Measurements from ENCODE around the gene PITRM1.

PITRM1 gene

DNA sequence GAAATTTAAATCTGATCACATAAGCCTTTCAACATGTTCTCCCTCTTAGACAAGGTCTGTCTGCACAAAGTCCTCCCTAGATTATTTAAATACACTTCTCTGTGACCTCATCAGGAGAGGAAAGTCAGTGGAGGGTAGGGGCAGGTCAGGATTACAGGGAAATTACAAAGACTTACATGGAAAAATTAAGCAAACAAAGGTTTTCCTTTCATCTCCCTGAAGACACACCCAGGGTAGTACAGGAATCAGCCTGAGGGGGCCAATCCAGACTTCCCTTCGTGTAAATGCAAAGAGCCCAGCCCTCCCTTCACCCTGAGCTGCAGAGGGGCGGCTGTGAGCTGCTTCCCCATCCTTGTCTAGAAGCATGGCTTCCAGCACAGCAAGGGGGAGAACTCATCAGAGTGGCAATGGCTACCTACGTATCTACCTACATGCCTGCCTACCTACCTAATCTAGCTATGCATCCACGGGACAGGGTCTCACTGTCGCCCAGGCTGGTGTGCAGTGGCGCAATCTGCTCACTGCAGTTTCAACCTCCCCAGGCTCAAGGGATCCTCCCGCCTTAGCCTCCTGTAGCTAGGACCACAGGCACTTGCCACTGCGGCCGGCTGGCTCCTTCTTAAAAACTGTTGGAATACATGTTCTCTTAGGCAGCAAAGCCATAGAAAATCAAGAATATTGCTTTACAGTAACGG, 33.2 kb downstream of the PITRM1 start:
- DNase-seq: no peak

DNA sequence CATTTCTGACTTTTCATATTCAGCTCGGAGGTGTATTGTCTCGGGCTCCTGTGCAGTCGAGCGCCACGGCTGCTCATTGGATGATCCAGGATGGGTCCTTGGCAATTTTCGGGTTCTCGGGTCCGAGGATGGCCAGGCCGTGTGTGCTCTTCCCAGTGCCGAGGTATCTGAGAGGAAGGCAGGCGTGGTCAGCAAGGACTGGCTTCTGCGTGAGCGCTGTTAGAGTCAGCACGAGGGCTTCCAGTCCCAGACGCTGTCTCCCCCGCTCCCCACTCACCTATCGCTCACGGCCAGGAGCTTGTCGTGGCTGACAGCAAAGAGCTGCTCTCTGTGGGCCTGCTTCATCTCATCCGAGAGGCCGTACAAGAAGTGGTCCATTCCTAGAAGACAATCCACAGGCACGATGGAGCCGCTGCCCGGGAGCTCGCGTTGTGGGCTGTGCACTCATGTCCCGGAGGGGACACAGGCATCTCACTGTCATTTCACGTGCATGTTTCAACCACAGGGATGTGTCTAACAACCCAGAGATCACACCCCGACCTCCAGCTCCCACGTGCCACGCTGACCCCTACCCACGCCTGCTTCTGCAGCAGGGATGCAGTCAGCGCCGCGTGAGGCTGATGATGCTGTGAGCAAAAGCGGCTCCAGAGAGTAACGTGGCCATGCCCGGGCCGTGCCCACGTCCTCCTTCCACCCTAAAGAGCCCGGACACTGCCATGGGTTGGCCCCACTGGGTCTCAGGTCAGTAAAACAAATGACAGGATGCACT, 34.4 kb downstream of the PITRM1 start:
- DNase-seq: no peak

DNA sequence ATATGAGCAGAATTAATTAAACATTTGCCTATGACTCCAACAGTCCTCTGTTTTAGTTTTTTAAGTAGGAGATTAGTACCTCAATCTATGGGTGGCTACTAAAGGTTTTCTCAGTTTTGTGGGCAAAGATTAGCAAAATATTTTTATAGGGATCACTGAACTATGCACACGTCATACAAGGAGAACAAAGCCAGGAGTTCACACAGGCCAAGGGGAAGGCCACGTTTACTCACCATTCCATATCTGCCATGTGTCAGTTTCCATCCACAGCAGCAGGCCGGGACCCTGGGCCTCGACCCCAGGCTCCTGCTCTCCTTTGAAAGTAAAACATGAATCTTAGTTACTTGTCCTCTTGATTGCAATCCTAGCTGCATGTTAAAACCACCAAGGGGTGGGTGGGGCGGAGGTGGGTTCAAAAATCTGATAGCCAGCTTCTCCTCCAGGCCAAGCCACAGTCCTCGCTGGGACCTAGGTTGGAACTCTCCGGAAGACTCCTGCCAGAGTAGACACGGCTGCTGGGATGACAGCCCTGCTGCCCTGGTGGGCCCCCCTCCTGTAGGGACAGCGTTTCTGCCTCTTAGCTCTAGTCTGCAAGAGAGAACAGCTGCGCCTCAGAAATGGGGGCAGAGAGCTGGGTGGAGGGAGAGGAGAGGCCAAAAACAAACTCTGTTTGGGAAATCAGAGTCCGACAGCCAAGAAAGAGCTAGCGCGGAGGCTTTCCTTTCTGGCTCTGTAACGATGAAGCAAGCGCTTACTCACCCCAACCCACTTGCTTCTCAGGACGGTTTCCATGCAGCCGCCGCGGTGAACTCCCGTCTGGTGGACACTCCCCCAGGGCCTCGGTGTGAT, 35.6 kb downstream of the PITRM1 start:
- no peak for DNase-seq

DNA sequence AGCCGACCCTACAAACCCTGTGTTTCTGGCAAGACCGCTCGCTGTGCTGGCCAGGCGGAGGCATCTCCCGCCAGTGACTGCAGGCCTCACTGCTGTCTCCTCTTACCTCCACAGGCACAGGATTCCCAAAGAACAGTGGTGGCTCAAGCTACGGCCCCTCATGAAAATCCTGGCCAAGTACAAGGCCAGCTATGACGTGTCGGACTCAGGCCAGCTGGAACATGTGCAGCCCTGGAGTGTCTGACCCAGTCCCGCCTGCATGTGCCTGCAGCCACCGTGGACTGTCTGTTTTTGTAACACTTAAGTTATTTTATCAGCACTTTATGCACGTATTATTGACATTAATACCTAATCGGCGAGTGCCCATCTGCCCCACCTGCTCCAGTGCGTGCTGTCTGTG, 36.2 kb downstream of the PITRM1 start:
- DNase-seq: no peak

DNA sequence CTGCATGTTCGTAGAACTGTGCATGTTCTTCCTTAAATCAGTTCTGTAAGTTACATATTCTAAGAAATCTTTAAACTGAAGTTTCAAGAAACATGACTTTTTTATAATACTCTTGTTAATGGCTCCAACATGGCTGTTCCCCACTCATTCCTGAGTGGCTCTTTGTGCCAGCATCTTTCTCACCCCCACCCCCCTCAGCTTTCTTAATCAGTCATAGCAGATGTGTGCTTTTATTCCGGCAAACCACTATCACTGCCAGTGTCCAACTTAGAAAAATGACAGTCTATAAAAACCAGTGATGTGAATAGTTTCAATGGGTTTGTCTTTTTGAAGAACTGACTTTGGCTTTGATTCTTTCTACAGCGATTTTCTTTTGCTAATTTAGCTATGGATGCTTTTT, 37.6 kb downstream of the PITRM1 start:
- peak; percentile 51 for DNase-seq

- no peak for DNase-seq
These were observed 38.6 kb downstream of the PITRM1 start for GRCh38 chr10:3133948-3134347.

DNA sequence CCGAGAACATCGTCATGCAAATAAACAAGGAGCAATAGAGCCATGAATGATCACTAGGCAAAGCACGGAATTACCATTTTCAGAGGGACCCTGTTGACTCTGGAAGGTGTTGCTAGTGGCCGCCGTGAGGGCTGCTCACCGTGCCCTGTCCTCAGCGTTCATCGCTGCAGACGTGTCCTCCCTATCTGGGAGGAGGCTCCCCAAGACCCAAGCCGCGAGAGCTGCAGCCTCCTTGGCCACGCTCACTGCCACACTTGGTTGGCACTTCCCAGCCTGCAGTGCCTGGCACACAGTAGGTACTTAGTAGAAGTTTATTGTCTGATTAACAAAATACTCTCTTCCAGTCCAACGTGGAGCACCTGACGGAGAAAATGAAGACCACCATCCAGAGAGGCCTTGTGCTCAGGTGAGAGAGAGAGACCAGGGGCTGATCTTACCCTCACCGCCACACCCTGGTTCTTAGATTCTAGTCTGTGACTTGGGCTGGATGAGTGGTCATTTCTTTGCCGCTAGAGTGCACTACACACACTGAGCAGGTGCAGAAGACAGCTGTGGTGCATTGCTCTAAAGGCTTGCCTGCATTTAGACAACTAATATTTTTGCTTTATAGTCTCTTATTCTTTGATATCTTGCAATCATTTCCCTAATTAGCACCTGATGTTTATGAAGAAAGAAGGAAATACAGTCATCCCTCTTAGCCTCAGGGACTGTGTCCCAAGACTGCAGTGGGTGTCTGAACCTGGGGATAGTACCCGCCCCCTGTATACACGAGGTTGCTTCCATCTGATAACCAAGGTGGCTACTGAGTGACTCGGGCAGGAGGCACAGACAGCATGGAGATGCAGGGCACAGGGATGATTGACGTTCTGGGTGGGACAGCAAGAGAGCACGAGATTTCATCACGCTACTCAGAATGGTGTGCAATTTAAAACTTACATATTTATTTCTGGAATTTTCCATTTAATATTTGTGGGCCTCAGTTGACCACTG, 40.3 kb downstream of the PITRM1 start:
- no peak for DNase-seq

- DNase-seq: no peak
These were observed 41.5 kb downstream of the PITRM1 start for GRCh38 chr10:3131098-3131497.

- DNase-seq: no peak
These were observed 42.8 kb downstream of the PITRM1 start for GRCh38 chr10:3129581-3130340.

DNA sequence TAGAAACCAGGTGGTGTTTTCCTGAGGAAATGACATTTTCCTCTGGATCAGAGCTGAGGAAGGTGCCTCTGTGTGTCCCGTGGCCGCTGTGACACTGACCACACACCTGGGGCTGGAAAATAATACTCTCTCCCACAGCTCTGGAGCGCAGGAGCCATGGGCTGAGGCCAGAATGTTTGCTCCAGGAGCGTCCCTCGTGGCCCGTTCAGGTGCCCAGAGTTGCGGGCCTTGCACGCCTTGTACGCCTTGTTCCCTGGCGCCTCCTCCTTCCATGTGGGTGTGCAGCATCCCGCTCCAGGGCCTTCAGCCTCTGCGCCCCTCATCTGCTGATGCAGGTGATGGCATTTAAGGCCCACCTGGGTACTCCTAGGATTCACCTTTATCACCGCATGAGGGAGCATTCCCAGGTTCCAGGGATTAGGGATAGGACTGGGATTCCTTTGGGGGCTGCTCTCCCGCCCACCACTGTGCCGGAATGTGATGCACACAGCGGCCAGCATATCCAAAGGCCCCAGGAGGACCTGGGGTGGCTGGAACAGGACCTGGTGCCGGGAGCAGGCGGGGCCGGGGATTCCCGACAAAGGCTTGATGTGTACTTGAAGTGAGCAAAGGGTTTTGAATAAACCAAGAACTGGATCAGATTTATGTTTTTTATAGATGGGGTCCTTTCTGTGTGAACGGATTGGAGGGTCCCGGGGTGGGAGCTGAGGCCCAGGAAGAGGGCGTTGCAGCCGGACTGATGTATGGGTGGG, 44.0 kb downstream of the PITRM1 start:
- no peak for DNase-seq

DNA sequence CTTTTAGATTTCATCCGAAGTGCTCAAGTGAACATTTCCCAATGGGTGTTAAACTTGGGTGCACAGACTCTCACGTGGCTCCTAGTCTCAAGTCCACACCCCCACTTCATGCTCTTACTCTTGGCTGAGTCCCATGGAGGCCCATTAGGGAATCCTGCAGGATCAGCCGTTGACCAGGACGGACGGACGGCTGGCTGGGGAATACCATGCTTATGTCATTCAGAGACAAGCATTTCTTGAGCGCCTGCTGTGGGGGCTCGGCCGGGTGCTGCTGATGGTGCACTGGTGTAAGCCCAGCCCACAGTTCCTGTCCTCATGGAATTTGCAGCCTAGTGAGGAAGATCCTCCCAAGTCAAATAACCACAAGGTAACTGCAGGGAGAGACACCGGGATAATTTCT, 44.7 kb downstream of the PITRM1 start:
- DNase-seq: no peak

- no peak for DNase-seq
These were observed 45.7 kb downstream of the PITRM1 start for GRCh38 chr10:3126741-3127346.

GRCh38 chr10:3126249-3126648, 46.3 kb downstream of the PITRM1 start:
- DNase-seq: no peak

GRCh38 chr10:3125527-3126170, 46.9 kb downstream of the PITRM1 start:
- DNase-seq: no peak

- DNase-seq: no peak
These were observed 48.0 kb downstream of the PITRM1 start for GRCh38 chr10:3124412-3125175.

- DNase-seq: no peak
These were observed 48.8 kb downstream of the PITRM1 start for GRCh38 chr10:3123571-3124411.

- no peak for DNase-seq
These were observed 49.9 kb downstream of the PITRM1 start for GRCh38 chr10:3122486-3123205.

Data from hematopoietic multipotent progenitor cell treated with erythropoietin and hydrocortisone succinate and interleukin-3 and kit ligand, for 4 days (in vitro differentiated cells).